AG04450 (cell line): ENCODE data around the gene SMO. TPM values are rescaled to one million over a fixed set of nuclear protein-coding genes. Genes with fewer than 3 reads are reported as not detected.
A peak's percentile ranks its signal among the peaks of the same experiment; 100 is the strongest.

Experiments used
- CTCF ChIA-PET: fragments of 300-600, 350-600 bp; formaldehyde crosslinking; extraction: SDS; loops from one replicate; lab custom pipeline; 2022; ENCODE audit warnings: antibody characterized with exemption, inconsistent platforms; lab: Charles Lee
- POLR2A ChIA-PET: fragments of 350-600 bp; formaldehyde crosslinking; extraction: SDS; loops from one replicate; lab custom pipeline; 2021; ENCODE audit warnings: antibody characterized with exemption, inconsistent platforms; lab: Yijun Ruan, JAX
- DNase-seq: peaks from one replicate; pipeline ENCODE4 v3.0.0-alpha.2; 2011; ENCODE audit warnings: low read depth, low spot score
- H3K27ac ChIP-seq: one replicate; pipeline ENCODE4 v1.5.1; 2012; ENCODE audit warnings: low read depth, low read length, control low read depth
- H3K27me3 ChIP-seq: one replicate; pipeline ENCODE4 v1.6.0; 2012; ENCODE audit warnings: low read length; ENCODE audit not compliant: control insufficient read depth, insufficient read depth
- H3K4me3 ChIP-seq: 2 replicates; pipeline ENCODE4 v1.5.1; 2011; ENCODE audit warnings: mild to moderate bottlenecking, low read depth, low read length, control low read depth
- H3K9me3 ChIP-seq: 2 replicates; pipeline ENCODE4 v1.5.1; 2012; ENCODE audit warnings: low read length; ENCODE audit not compliant: control insufficient read depth, insufficient read depth
- polyA plus RNA-seq: library from polyadenylated mRNA; depleted of rRNA; stranded (reverse); fragments of >200 nt; gene quantifications from 2 replicates; pipeline ENCODE4 v1.2.3, GENCODE V29; 2011
- TF ChIP-seq, protein P1 (sequence below): IDR thresholded peaks from 2 replicates; pipeline ENCODE4 v1.5.1; 2011; ENCODE audit warnings: low read depth, low read length, control low read depth, inconsistent platforms

The SMO gene
- polyA plus RNA-seq, 1 experiment: 20.8 TPM

DNA sequence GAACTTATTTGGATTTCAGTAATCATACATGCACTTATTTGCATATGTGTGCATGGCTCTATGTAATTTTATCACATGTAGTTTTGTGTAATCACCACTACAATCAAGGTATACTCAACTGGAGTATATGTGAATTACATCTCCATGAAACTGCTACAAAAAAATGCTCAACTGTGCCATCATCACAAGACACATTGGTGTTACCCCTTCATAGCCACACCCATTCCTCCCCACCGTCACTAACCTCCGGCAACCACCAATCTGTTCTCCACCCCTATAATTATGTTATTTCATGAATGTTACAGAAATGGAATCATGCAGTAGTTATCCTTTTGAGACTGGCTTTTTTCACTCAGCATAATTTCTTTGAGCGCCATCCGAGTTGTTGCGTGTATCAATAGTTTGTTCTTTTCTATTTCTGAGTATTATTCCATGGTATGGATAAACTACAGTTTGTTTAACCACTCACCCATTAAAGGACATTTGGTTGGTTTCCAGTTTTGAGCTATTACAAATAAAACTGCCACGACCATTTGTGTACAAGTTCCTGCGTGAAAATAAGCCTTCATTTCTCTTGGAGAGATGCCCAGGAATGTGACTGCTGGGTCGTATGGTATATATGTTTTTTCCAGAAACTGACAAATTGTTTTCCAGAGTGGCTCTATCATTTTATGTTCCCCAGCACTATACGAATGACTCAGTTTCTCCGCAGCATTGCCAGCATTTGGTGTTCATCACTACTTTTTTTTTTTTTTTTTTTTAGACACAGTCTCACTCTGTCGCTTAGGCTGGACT, 11.3 kb upstream of the SMO start:
- ChIA-PET CTCF (interaction anchor here (0.9 to 1.6 kb wide), 2 partner anchors 13 to 166 kb away, joined by 3 to 8 read pairs; no protein-coding TSS in a partner anchor), POLR2A (interaction anchor here (0.7 kb wide), 1 partner anchor 372 kb away, joined by 7 read pairs; no protein-coding TSS in a partner anchor)
- no peak overlapping the region for H3K4me3 ChIP-seq
- TF ChIP-seq, protein P1, sequence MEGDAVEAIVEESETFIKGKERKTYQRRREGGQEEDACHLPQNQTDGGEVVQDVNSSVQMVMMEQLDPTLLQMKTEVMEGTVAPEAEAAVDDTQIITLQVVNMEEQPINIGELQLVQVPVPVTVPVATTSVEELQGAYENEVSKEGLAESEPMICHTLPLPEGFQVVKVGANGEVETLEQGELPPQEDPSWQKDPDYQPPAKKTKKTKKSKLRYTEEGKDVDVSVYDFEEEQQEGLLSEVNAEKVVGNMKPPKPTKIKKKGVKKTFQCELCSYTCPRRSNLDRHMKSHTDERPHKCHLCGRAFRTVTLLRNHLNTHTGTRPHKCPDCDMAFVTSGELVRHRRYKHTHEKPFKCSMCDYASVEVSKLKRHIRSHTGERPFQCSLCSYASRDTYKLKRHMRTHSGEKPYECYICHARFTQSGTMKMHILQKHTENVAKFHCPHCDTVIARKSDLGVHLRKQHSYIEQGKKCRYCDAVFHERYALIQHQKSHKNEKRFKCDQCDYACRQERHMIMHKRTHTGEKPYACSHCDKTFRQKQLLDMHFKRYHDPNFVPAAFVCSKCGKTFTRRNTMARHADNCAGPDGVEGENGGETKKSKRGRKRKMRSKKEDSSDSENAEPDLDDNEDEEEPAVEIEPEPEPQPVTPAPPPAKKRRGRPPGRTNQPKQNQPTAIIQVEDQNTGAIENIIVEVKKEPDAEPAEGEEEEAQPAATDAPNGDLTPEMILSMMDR: no peak
- H3K9me3 ChIP-seq: no peaks in the 10 kb centered on the region
- peaks cover 13% of the 10 kb centered on the region for H3K27me3 ChIP-seq
- H3K27ac ChIP-seq: no peak overlapping the region
- no peak for DNase-seq

DNA sequence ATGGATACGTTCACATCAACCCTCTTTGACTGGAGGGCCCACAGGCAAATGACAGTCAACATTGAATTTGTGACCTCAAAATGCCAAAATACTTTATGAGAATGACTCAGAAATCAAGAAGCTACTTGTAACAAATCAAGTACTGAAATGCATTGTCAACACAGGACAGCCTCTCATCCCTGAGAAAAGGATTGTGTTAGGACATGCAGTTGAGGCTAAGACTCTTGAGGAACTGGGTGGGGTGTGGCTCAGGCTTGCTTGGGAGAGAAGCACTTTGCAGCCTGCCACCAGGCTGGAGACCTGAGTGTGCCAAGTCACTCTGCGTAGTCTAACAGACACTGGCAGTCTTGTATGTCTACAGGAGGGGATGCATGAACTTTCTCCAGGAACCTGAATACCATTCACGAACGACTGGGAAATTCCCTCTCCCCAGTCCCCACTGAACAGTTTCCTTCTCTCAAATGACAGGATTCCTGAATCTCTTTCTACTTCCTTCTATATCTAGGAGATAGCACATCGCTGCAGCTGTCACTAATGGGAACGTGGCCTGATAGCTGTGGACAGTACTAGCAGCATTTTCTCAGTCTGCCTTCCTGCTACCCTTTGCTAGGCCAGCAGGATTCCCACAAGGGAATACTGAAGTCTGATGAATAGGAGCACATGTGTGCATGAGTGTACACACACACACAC, 3.3 kb upstream of the SMO start:
- POLR2A ChIA-PET: no interaction called here
- no peak overlapping the region for H3K27ac ChIP-seq
- no peak overlapping the region for H3K4me3 ChIP-seq
- DNase-seq: no peak
- H3K27me3 ChIP-seq: peaks cover 5% of the 10 kb centered on the region
- CTCF ChIA-PET: interaction anchor here (0.7 kb wide), 1 partner anchor 972 kb away, joined by 4 read pairs; no protein-coding TSS in a partner anchor
- H3K9me3 ChIP-seq: no peaks in the 10 kb centered on the region
- TF ChIP-seq, protein P1: no peak

DNA sequence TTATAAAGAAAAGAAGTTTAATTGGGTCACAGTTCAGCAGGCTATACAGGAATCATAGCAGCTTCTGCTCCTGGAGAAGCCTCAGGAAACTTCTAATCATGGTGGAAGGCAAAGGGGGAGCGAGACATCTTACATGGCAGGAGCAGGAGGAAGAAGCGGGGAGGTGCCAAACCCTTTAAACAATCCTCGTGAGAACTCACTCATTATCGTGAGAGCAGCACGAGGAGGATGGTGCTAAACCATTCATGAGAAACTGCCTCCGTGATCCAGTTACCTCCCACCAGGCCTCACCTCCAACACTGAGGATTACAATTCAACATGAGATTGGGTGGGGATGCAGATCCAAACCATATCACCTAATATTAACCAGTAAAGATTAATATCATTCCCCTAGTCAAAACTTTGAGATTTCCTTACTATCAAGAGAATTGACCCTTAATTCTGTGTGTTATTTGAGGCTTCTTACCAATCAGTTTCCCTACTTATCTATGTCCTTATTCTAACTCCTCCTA, 1.6 kb upstream of the SMO start:
- no peak overlapping the region for H3K4me3 ChIP-seq
- TF ChIP-seq, protein P1: no peak
- H3K27ac ChIP-seq: no peak overlapping the region
- H3K9me3 ChIP-seq: no peaks in the 10 kb centered on the region
- H3K27me3 ChIP-seq: peaks cover 5% of the 10 kb centered on the region
- POLR2A ChIA-PET: no interaction called here
- CTCF ChIA-PET: interaction anchor here (0.6 kb wide), 1 partner anchor 86 kb away, joined by 6 read pairs; no protein-coding TSS in a partner anchor
- DNase-seq: no peak

DNA sequence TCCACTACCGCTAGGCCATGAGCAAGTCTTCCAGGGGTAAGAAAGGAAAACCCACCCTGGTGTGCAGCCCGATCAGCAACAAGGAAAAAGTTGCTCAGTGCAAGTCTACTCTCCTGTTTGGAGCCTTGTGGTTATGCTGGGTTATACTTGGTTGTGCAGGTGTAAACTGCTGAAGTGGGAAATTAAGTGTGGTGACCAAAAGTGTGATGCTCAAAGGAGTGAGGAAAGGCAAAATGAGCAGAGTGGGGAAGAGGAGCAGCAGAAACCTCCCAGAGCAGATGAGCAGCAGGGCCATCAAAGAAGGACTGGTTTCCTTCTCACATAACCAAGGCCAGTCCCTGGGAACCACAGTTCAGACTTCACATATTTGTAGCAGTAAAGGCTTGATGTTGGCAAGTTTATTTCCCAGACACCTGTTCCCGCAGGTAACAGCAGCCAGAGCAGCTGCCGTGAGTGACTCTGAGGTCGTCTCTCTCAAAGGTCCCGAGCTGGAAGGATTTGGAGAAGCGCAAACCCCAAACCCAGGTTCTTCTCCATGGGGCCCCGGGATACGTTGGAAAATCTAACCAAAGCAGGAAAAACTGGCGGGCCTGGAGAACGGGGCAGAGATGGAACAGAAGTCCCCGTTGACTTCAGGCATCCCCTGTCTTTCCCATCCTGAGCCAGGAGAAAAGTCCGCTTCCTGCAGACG, 607 bp upstream of the SMO start:
- Histone ChIP-seq H3K27me3 (peaks cover 5% of the 10 kb centered on the region), H3K9me3 (no peaks in the 10 kb centered on the region), H3K4me3 (peak overlapping the region; percentile 82), H3K27ac (peak overlapping the region; percentile 39)
- ChIA-PET CTCF (no interaction called here), POLR2A (interaction anchor here (0.6 to 1.1 kb wide), 2 partner anchors 19 to 24 kb away, joined by 3 read pairs; no protein-coding TSS in a partner anchor)
- DNase-seq: no peak
- TF ChIP-seq, protein P1: no peak
